Heart right ventricle (tissue), 16 donors: ENCODE results near the gene SEMA5A. TPM values are rescaled to one million over a fixed set of nuclear protein-coding genes. Genes with fewer than 3 reads are reported as not detected.
A peak's percentile ranks its signal among the peaks of the same experiment; 100 is the strongest.

Source experiments
- ATAC-seq, 8 donors: fragments of 200-7000 bp; cut with Tn5 transposase; one replicate each; pipeline ENCODE4 v1.9.1; 2020; ENCODE audit warnings: mild to moderate bottlenecking in 8 of 8, moderate library complexity in 8 of 8, moderate number of reproducible peaks in 1 of 8
- DNase-seq, 2 donors: peaks; one replicate each; pipeline ENCODE4 v3.0.0-alpha.2; 2020
- H3K27ac ChIP-seq, 10 donors: fragments of 200-600 bp; sonication (generic) in 2 of 10; one replicate each; pipeline versions ENCODE4 v1.5.0 to v1.8.0; 2020 to 2022; ENCODE audit warnings: mild to moderate bottlenecking in 3 of 10
- H3K27me3 ChIP-seq, 7 donors: fragments of 200-600 bp; one replicate each; pipeline ENCODE4 v1.8.0; 2021 to 2022; ENCODE audit warnings: mild to moderate bottlenecking in 2 of 7
- H3K36me3 ChIP-seq, 9 donors: fragments of 200-600 bp; sonication (generic) in 1 of 9; one replicate each; pipeline versions ENCODE4 v1.5.0 to v1.8.0; 2020 to 2022; ENCODE audit warnings: mild to moderate bottlenecking in 2 of 9
- H3K4me1 ChIP-seq, 9 donors: fragments of 200-600 bp; sonication (generic) in 1 of 9; one replicate each; pipeline versions ENCODE4 v1.5.0 to v1.8.0; 2020 to 2022; ENCODE audit warnings: mild to moderate bottlenecking in 4 of 9
- H3K4me3 ChIP-seq, 10 donors: fragments of 200-600 bp; sonication (generic) in 2 of 10; one replicate each; pipeline versions ENCODE4 v1.5.0 to v1.8.0; 2020 to 2022; ENCODE audit warnings: mild to moderate bottlenecking in 7 of 10, moderate library complexity in 2 of 10
- H3K9me3 ChIP-seq, 11 donors: fragments of 200-600 bp in 10 of 11; sonication (generic) in 2 of 11; one replicate each; pipeline versions ENCODE4 v1.5.0 to v1.8.0; 2013 to 2022; ENCODE audit warnings: mild to moderate bottlenecking in 2 of 11, control low read depth in 1 of 11, moderate library complexity in 1 of 11
- CTCF ChIP-seq, 9 donors: fragments of 200-600 bp; sonication (generic) in 2 of 9; IDR thresholded peaks; one replicate each; pipeline versions ENCODE4 v1.5.0 to v1.8.0; 2021 to 2022; ENCODE audit warnings: antibody characterized with exemption in 9 of 9, mild to moderate bottlenecking in 5 of 9, moderate library complexity in 1 of 9
- WGBS, 2 donors: extraction: QIAGEN DNeasy Blood & Tissue Kit; methylation state at CpG; one replicate each; pipeline ENCODE4 v1.1.7; 2013; ENCODE audit warnings: inconsistent platforms in 1 of 2; 5-methylcytosine and 5-hydroxymethylcytosine counted together
- intact Hi-C, 10 donors: fragments of 100-400 bp; cut with DNase I; formaldehyde crosslinking; loops; one replicate each; pipeline versions ENCODE4 v1.11.1 to v1.14.2; 2022
- polyA plus RNA-seq, 2 donors: library from polyadenylated mRNA; stranded (reverse); fragments of 200-250 nt; gene quantifications; one replicate each; pipeline ENCODE4 v1.2.3, GENCODE V29; 2013
- total RNA-seq, 10 donors: library from RNA; stranded (reverse); fragmentation: NEBNext Ultra II Directional in 3 of 10; extraction: Animal tissue kit (Norgen Biotek cat#: 25700) in 3 of 10; gene quantifications; one replicate each; pipeline versions ENCODE4 v1.2.1 to v1.2.4, GENCODE V29; 2021 to 2023
- donor health status: Arrhythmogenic right ventricular cardiomyopathy.
- donor health status: ischemic (EF 13 %, LVEDD 7.1; RV severe dilation, severe dysfunction).
- donor health status: healthy with polysubstance abuse.
- donor health status: DM: no; HTN: yes; CAD: no.
- donor health status: DM: no; HTN: no; CAD: no.
- donor health status: ischemic (EF 25% LVEDD 6.9; RV normal size, moderate dysfunction).
- donor health status: ischemic (EF 25% LVEDD 5.7; RV mildly dilated, moderate dysfunction).
- donor health status: healthy.
- donor health status: DM: yes; HTN: yes; CAD: no.
- donor health status: Ischemic cardiomyopathy.
- donor health status: ischemic (EF 35%, LVEDD 5.7; RV mildly dilated, moderate dysfunction).
- donor health status: nonischemic (EF 11% LVEDD 7.7; RV severe dilation, severe dysfunction).
- donor health status: DM: yes; HTN: yes; CAD: no.
- donor health status: PGD.
- donor health status: ischemic (EF 29% LVEDD 5.4; RV normal size, mild dysfunction).
- donor health status: nonischemic (EF 23%, LVEDD 6.1; RV moderate dilation, normal function).

The SEMA5A gene
- total and polyA plus RNA-seq, 12 donors, result 1.9 to 71.5 (median 48.0) TPM

- Histone ChIP-seq H3K36me3 (no peaks in the 10 kb centered on the region), H3K27me3 (no peaks in the 10 kb centered on the region), H3K9me3 (peaks cover 0 to 18% (median 4%) of the 10 kb centered on the region in 11 donors), H3K4me1 (peaks cover 0 to 30% (median 14%) of the 10 kb centered on the region in 9 donors), H3K27ac (peak overlapping the region in 4 of 10 donors; percentile 7 to 41 (median 24)), H3K4me3 (no peak overlapping the region)
- TF ChIP-seq CTCF (IDR thresholded peaks at IDR 0.05), result no peak
- intact Hi-C loops, result no loop called here
- ATAC-seq (peak in 1 of 8 donors; percentile 52), DNase-seq (no peak)
- 54 to 55% methylated on average over 4 of the region's 4 CpGs for WGBS, 2 donors
These were observed 89.9 kb downstream of the SEMA5A start for GRCh38 chr5:9455826-9456434.

GRCh38 chr5:9454491-9454890 lies 91.4 kb downstream of the SEMA5A start:
- H3K4me1 ChIP-seq, result peaks cover 0 to 36% (median 14%) of the 10 kb centered on the region in 9 donors
- H3K36me3 ChIP-seq, result no peaks in the 10 kb centered on the region
- DNase-seq (no peak), ATAC-seq (no peak)
- no peak for TF ChIP-seq CTCF (IDR thresholded peaks at IDR 0.05)
- H3K27me3 ChIP-seq, result no peaks in the 10 kb centered on the region
- H3K27ac ChIP-seq, result no peak overlapping the region
- intact Hi-C loops, result no loop called here
- peaks cover 0 to 17% (median 4%) of the 10 kb centered on the region in 11 donors for H3K9me3 ChIP-seq
- no peak overlapping the region for H3K4me3 ChIP-seq
- 77 to 83% methylated on average over 3 of the region's 3 CpGs for WGBS, 2 donors

GRCh38 chr5:9454012-9454481 lies 91.8 kb downstream of the SEMA5A start:
- Histone ChIP-seq H3K27me3 (no peaks in the 10 kb centered on the region), H3K4me3 (no peak overlapping the region), H3K27ac (no peak overlapping the region), H3K9me3 (peaks cover 0 to 13% (median under 1%) of the 10 kb centered on the region in 11 donors), H3K4me1 (peaks cover 0 to 36% (median 14%) of the 10 kb centered on the region in 9 donors), H3K36me3 (no peaks in the 10 kb centered on the region)
- no peak for ATAC-seq
- 65 to 69% methylated on average over 4 of the region's 4 CpGs for WGBS, 2 donors
- intact Hi-C loops, result no loop called here
- no peak for TF ChIP-seq CTCF (IDR thresholded peaks at IDR 0.05)
- no peak for DNase-seq

- TF ChIP-seq CTCF (IDR thresholded peaks at IDR 0.05), result no peak
- H3K4me1 ChIP-seq, result peaks cover 0 to 36% (median 14%) of the 10 kb centered on the region in 9 donors
- 76 to 87% methylated on average over 2 of the region's 2 CpGs for WGBS, 2 donors
- H3K27ac ChIP-seq, result no peak overlapping the region
- DNase-seq (no peak), ATAC-seq (no peak)
- no peak overlapping the region for H3K4me3 ChIP-seq
- H3K27me3 ChIP-seq, result no peaks in the 10 kb centered on the region
- intact Hi-C loops, result no loop called here
- no peaks in the 10 kb centered on the region for H3K36me3 ChIP-seq
- H3K9me3 ChIP-seq, result peaks cover 0 to 10% (median 0%) of the 10 kb centered on the region in 11 donors
These were observed 92.3 kb downstream of the SEMA5A start for GRCh38 chr5:9453480-9454011.
